HTR-8/SVneo (cell line): Measurements from ENCODE around the gene TBC1D17.

Experiments
- DNase-seq: peaks from one replicate; pipeline ENCODE4 v3.0.0; 2011; ENCODE audit warnings: low spot score, mixed read lengths; ENCODE audit not compliant: insufficient read length
- FAIRE-seq: peaks from 2 replicates; lab custom pipeline; 2011; peaks lifted over from hg19 to GRCh38; lab: Jason Lieb, UNC

TBC1D17 gene

GRCh38 chr19:49859682-49860335 is 17.7 kb upstream of the TBC1D17 start:
- DNase-seq (no peak), FAIRE-seq (no peak)

DNA sequence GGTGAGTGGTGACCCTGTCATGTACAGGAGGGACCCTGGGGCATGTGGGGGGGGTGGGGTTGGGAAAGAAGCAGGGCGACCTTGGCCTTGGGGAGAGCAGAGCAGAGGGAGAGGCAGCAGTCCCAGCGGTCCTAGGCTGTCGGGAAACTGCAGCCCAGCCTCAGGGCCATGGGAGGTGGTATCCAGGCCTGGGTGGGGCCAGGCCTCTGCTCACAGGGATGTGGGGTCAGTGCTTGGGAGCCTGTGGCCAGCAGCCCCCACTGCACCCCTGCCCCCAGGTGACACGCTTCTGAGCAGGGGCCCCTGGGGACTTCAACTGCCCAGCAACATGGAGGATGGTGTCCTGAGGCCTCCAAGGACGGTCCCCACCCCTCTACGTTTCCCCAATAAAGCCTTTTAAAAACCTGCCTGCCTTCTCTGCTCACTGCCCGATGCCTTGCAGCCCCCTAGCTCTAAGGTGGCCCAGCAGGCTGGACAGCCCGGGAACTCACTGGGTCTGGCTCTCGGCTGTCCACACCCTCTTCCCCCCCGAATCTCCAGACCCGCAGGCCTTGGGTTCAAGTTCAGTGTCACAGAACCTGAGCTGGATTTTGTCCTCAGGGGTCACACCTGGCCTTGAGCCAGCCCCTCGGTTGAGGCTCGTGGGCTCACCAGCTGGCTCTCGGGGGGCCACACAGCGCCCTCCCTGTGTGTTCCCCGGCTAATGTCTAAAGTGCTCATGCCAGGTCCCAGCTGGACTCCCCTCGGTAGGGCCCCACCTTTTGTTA is 17.0 kb upstream of the TBC1D17 start:
- FAIRE-seq = no peak

GRCh38 chr19:49861107-49861506 is 16.4 kb upstream of the TBC1D17 start:
- DNase-seq (no peak), FAIRE-seq (no peak)

More for the DNA sequence above, 17.0 kb upstream of the TBC1D17 start:
- no peak for DNase-seq

- DNase-seq (no peak), FAIRE-seq (no peak)
Measured at GRCh38 chr19:49861541-49862378, 15.7 kb upstream of the TBC1D17 start.

DNA sequence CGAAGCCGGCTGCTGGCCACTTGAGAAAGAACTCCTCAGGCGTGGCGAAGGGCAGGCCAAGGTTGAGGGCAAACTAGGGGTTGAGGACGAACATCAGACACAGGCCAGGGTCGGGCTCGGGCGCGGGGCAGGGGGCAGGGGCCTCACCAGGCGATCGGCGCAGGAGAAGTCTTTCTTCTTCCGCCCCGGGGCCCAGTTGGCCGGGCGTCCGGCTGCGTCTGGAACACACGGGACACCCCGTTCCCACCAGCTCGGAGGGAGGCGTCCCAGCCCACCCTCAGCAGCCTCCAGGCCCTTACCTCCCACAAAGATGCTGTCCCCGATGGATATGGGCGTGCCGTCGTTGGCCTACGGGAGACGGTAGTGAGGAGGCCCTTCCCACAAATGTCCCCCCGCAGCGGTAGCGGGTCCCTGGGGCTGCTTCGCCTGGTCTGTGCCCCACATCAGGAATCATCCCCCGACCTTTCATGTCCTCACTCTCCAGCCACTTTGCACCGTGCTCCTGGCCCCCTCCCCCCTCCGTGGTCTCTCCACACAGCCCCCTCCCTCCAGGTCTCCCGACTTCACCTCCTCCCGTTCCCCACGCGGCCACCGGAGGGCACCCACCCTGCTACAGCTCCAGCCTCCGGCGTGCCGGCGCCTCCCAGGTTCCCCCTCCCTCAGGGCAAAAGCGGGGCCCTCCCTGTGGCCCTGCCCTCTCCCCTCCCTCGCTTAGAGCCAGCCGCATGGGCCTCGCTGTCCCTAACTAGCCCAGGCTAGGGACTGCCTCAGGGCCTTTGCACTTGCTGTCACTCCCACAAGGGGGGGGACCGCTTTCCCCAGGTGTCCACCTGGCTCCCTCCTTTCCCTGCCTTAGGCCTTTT is 14.9 kb upstream of the TBC1D17 start:
- DNase-seq (no peak), FAIRE-seq (no peak)

- FAIRE-seq = no peak
- DNase-seq = no peak
Measured at GRCh38 chr19:49863254-49863934, 14.1 kb upstream of the TBC1D17 start.

DNA sequence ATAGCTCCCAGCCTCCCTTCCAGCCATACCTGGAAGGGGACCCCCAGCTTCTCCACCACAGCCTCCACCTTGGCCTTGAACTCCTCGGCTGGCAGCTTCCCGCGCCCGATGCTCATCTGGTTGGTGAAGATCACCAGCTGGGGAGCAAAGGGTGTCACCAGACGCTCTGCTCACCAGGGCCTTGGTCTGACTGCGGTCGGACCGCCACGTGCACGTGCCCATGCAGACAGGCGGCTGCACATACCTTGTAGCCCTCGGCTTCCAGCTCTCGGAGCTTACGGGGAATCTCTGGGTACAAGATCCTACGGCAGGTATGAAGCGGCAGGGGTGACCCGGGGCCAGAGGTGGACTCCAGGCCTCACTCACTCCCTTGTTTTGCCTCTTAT is 13.6 kb upstream of the TBC1D17 start:
- DNase-seq (no peak), FAIRE-seq (no peak)

DNA sequence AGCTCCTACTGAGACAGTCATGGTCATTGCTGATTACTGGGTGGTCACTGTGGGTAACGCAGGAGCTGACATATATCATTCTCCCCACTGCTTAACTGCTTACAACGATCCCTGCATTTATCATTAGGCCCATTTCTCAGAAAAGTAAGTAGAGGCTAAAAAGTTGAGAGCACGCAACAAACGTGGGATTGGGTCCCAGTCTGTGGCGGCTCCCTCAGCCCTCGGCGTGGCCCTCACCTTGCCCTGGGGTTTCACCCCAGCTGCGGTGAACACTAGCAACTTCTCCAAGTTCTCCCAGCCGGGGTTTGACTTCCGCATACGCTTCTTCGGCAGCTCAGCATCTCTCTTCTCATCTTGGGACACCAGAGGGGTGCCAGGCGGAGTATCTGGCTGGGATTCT is 12.6 kb upstream of the TBC1D17 start:
- no peak for DNase-seq

DNA sequence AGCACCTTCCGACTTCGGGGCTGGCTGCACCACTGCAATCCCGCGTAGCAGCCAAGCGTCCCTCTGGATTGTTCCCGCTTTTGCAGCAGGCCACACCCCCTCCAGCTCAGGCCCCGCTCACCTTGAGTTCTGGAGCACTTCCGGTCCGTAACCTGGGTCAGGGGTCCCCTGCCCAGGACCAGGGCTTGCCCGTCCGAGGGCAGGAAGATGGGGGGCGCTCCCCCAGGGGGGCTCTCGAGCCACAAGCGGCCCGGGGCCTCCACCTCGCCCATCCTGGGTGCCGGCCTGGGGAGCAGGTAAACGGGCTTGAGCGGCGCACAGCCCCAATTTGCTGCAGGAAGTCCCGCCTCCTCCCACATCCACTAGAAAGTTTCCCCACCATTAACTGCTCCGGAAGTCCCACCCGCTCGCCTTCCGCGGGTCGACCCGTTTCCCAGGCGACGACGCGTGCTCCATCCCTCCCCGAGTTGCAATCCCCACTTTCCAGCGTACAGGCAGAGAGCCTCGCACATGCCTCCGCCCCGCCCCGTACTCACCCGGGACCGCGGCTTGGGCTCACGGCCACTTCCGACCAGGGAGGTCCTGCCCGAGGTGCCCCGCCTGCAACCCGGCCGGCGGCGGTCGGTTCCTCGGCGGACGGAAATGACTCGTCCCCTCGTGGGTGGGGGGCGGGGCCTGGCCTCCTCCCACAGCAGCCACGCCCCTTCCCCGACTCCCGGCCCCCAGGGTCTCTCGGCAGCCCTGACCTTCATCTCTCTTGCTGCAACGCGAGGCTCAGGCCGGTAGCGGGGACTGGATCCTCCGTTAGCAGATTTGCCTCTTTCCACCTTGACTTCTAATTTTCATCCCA is 10.3 kb upstream of the TBC1D17 start, which contains the start of gene PNKP:
TSS of gene PNKP (minus strand) at position 644 of the 850 bp plus-strand sequence. CDS start at position 272, 372 bp downstream.
- FAIRE-seq (peak; percentile 84), DNase-seq (peak; percentile 88)

More for the DNA sequence above, 12.6 kb upstream of the TBC1D17 start:
- peak; percentile 31 for FAIRE-seq

DNA sequence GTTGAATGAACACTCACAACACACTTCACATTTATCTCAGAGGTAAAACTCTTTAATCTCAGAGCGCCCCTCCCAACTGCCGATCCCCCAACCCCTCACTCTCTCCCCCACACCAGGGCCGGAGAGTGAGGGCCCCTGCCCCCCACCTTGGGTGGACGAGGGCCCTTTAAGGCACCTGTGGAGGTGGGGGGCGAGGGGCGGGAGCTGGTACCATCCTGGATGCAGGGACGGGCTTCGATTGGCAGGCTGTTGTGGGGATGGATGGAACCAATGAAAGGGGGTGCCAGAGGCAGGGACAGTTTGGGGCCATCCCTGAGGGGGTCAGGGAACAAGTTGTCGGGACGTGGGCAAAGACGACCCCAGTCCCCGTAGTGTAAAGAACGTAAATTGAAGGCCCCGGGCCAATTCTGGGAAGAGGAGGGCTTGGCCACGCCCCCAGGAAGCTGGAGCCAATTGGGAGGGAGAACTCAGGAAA is 8.5 kb upstream of the TBC1D17 start:
- peak; percentile 57 for DNase-seq
- peak; percentile 28 for FAIRE-seq

- DNase-seq (peak; percentile 95), FAIRE-seq (peak; percentile 89)
Measured at GRCh38 chr19:49869484-49870308, 7.8 kb upstream of the TBC1D17 start.

DNA sequence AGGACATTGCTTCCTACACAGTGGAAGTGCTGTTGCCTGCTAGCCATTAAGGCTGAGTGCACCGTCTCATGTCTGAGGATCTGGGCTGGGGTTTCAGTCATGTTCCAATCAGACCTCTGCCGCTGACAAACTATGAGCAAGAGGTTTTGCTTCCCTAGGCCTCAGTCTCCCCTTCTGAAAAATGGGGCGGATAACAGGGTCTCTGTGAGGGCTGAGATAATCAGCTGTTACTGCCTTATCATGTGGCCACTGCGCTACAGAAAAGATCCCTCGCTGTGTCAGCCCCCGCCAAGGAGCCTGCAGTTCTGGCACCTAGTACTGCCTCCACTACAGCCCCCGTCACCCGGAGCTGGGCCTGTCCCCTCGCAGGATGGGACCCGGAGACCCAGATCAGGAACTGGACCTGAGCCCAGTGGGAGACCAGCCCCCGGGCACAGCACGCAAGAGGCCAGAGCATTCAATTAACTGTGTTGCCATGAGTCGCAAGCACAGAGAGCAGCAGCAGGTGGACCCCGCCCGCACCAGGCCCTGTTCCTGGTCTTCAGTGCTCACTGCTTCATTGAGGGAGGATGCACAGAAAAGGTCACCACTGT is 7.1 kb upstream of the TBC1D17 start:
- FAIRE-seq = no peak
- DNase-seq = no peak

GRCh38 chr19:49871349-49871985 is 6.0 kb upstream of the TBC1D17 start:
- FAIRE-seq = no peak

DNA sequence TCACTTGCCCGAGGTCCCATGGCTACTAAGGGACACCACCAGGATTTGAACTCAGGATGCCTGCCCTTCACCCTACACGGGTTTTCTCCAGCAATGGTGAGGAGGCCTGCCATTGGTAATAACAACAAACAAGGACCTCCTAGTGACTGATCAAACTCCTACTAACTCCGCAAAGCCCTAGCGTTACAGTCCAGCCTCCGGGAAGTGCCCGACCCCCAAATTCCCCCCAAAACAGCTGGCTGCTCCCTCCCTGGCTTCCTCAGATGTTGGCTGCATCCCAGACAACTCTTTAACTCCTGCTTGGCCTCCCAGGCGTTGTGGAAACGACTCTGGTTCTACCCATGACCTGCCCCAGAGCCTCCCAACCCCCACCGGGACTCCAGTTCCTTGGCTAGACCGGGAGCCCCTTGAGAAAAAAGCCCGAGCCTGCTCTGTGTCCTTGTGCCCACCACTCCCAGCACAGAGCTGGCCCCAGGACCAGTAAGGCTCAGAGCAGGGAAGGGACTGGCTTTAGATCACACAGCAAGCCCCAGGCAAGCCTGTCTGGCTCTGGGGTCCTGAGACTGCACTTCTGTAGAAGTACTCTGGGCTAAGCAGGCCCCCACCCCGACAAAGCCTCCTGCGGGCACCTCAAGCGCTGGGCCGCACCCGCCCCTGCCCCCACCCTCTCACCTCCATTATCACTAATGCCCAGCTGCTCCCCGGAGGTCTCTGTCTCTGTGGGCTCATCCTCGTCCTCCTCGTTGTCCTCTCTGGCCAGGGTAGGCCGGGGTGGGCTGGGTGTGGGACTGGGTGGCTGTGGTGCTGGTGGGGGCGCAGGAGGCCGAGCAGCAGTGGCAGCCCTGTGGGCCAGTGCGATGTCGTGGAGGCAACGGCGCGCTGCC is 5.0 kb upstream of the TBC1D17 start:
- FAIRE-seq = no peak
- DNase-seq = no peak

More at GRCh38 chr19:49871349-49871985, 6.0 kb upstream of the TBC1D17 start:
- DNase-seq = no peak

DNA sequence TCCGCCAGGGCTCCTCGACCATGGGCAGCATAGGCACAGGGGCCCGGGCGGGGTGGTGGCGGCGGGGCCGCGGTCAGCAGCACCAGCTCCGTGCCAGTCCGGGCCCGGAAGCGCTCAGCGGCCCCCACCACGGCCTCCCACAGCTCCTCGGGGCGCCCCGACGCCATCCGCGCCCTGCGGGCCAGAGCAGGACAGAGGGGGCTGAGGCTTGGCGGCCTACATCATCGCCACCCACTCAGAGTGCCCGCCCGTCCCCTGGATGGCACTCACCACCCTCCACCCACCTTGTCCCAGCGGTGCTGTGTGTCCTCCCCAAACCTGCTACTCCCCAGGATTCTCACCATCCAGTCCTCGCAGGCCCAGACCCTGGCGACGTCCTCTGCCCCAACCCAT is 4.4 kb upstream of the TBC1D17 start:
- FAIRE-seq (no peak), DNase-seq (no peak)

- DNase-seq = no peak
- FAIRE-seq = no peak
Measured at GRCh38 chr19:49873834-49874233, 3.7 kb upstream of the TBC1D17 start.
